ENCODE measurements around the gene ZNF524. TPM values are rescaled to one million over a fixed set of nuclear protein-coding genes. Genes with fewer than 3 reads are reported as not detected.

Gene ZNF524
- total and polyA plus RNA-seq, 9 of the 15 experiments (the other 6 are each of a cell fraction or from before 2014, with no cell fraction given) = 0.08 to 15.6 (median 2.9) TPM

DNA sequence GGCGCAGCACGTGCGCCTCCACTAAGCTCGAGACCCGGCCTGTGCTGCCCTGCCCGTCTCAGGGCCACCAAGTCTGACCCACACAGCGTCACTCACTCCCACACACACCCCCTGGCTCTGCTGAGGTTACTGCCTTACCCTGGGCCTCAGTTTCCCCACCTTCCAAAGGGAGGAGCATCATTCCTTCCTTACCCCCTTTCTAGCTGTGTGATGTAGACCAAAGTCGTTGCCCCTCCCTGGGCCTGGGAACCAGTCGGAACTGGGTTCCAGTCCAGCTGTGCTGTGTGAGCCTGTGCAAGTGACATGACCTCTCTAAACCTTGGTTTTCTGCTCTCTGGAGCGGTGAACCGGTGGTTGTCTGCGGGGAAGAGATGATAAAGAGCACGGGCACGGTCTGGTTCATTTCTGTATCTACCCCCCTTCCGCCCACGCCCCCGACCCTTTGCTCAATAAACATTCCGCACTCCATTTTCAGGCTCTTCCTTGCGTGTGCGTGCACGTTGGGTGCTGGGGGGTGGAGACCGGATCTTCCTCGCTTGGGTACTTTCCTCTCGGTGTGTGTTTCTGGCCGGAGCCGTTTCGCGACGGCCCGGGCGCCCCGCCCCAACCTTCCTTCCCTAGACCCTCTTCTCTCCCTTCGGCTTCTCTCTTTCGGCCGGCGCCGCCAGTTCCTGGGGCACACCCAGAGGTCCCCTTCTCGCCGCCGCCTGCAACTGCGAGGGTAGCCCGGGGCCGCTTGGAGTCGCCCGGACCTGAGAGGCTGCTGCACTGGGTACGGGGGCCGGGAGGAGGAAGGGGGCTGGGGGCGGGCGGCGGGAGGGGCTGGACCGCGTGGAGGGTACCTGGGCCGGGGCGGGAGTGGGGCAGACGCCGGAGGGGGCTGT, 43.2 kb downstream of the ZNF524 start, which contains the start of gene ZNF581 (continued):
- no peak for TF ChIP-seq ZNF280A (IDR thresholded peaks at IDR 0.05; ENCODE audit: low read depth, partially characterized antibody)
- TF ChIP-seq, protein P1, sequence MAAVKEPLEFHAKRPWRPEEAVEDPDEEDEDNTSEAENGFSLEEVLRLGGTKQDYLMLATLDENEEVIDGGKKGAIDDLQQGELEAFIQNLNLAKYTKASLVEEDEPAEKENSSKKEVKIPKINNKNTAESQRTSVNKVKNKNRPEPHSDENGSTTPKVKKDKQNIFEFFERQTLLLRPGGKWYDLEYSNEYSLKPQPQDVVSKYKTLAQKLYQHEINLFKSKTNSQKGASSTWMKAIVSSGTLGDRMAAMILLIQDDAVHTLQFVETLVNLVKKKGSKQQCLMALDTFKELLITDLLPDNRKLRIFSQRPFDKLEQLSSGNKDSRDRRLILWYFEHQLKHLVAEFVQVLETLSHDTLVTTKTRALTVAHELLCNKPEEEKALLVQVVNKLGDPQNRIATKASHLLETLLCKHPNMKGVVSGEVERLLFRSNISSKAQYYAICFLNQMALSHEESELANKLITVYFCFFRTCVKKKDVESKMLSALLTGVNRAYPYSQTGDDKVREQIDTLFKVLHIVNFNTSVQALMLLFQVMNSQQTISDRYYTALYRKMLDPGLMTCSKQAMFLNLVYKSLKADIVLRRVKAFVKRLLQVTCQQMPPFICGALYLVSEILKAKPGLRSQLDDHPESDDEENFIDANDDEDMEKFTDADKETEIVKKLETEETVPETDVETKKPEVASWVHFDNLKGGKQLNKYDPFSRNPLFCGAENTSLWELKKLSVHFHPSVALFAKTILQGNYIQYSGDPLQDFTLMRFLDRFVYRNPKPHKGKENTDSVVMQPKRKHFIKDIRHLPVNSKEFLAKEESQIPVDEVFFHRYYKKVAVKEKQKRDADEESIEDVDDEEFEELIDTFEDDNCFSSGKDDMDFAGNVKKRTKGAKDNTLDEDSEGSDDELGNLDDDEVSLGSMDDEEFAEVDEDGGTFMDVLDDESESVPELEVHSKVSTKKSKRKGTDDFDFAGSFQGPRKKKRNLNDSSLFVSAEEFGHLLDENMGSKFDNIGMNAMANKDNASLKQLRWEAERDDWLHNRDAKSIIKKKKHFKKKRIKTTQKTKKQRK (IDR thresholded peaks at IDR 0.05; ENCODE audit: borderline replicate concordance, low read depth, low read length) = no peak
- TF ChIP-seq CCNT2 (IDR thresholded peaks at IDR 0.05; ENCODE audit: borderline replicate concordance, extremely low read depth, insufficient read length, low read depth, low read length) = peak; percentile 40
- TF ChIP-seq KDM2B (CRISPR knock-in tag; IDR thresholded peaks at IDR 0.05) = peak; percentile 40; the same call in 1 of the 2 replicates
- no peak for TF ChIP-seq ZNF699 (CRISPR knock-in tag; IDR thresholded peaks at IDR 0.05; ENCODE audit: insufficient replicate concordance)
- peak; percentile 77 for TF ChIP-seq ZBTB7A (IDR thresholded peaks at IDR 0.05; ENCODE audit: borderline replicate concordance, control insufficient read depth, low read depth, low read length)
- TF ChIP-seq, protein P2, sequence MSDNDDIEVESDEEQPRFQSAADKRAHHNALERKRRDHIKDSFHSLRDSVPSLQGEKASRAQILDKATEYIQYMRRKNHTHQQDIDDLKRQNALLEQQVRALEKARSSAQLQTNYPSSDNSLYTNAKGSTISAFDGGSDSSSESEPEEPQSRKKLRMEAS (CRISPR knock-in tag; IDR thresholded peaks at IDR 0.05) = 0 out of 2 replicates have a peak, but pooled peaks have one; percentile 23
- peak; percentile 98 for TF ChIP-seq C11orf30 (IDR thresholded peaks at IDR 0.05; ENCODE audit: low read depth)
- TF ChIP-seq DIDO1 (tag; IDR thresholded peaks at IDR 0.05; ENCODE audit: low read depth) = peak; percentile 92
- TF ChIP-seq RBM39 (optimal IDR thresholded peaks at IDR 0.05; ENCODE audit: low read depth, low read length) = no peak
- TF ChIP-seq MCM7 (IDR thresholded peaks at IDR 0.05) = no peak
- no peak for TF ChIP-seq CBFA2T3 (IDR thresholded peaks at IDR 0.05)
- peak; percentile 33; the same call in 1 of the 2 replicates for TF ChIP-seq EP300 (IDR thresholded peaks at IDR 0.05; ENCODE audit: low read length)
- no peak for TF ChIP-seq ZBTB49 (CRISPR knock-in tag; IDR thresholded peaks at IDR 0.05; ENCODE audit: borderline replicate concordance)
- TF ChIP-seq, protein P3, sequence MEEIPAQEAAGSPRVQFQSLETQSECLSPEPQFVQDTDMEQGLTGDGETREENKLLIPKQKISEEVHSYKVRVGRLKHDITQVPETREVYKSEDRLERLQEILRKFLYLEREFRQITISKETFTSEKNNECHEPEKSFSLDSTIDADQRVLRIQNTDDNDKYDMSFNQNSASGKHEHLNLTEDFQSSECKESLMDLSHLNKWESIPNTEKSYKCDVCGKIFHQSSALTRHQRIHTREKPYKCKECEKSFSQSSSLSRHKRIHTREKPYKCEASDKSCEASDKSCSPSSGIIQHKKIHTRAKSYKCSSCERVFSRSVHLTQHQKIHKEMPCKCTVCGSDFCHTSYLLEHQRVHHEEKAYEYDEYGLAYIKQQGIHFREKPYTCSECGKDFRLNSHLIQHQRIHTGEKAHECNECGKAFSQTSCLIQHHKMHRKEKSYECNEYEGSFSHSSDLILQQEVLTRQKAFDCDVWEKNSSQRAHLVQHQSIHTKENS (CRISPR knock-in tag; IDR thresholded peaks at IDR 0.05) = no peak
- no peak for TF ChIP-seq ZNF134 (CRISPR knock-in tag; conservative IDR thresholded peaks at IDR 0.05)
- no peak for TF ChIP-seq ZNF408 (CRISPR knock-in tag; IDR thresholded peaks at IDR 0.05; ENCODE audit: low read depth)
